Stimulated activated naive CD8-positive, alpha-beta T cell treated with anti-CD3 and anti-CD28 coated beads, Interleukin-15, amount 100 ng/mL, for 72 hours (primary cell): ENCODE data around the gene VSIR.

Experiments
- ATAC-seq: fragments of 150-1000 bp; cut with Tn5 transposase; 2 replicates; pipeline ENCODE4 v1.10.0; 2021; ENCODE audit warnings: mild to moderate bottlenecking, moderate library complexity
- DNase-seq, 2 donors: peaks; one replicate each; pipeline ENCODE4 v3.0.0; 2021 to 2022
- H3K27ac Mint-ChIP-seq, 2 donors: one replicate each; pipeline ENCODE4 v1.8.0; 2022; ENCODE audit warnings: mild to moderate bottlenecking in 2 of 2, mixed read lengths in 2 of 2, moderate library complexity in 2 of 2
- H3K27me3 Mint-ChIP-seq: one replicate; pipeline ENCODE4 v1.8.0; 2022; ENCODE audit warnings: mixed read lengths
- H3K4me1 Mint-ChIP-seq: one replicate; pipeline ENCODE4 v1.8.0; 2022; ENCODE audit warnings: mild to moderate bottlenecking, mixed read lengths
- H3K4me3 Mint-ChIP-seq, 2 donors: one replicate each; pipeline ENCODE4 v1.8.0; 2022; ENCODE audit warnings: mild to moderate bottlenecking in 2 of 2, mixed read lengths in 2 of 2, moderate library complexity in 1 of 2
- H3K9me3 Mint-ChIP-seq, 2 donors: one replicate each; pipeline ENCODE4 v1.8.0; 2022; ENCODE audit warnings: mixed read lengths in 2 of 2

VSIR gene

GRCh38 chr10:71750986-71751385 lies 22.3 kb downstream of the VSIR start:
- Mint-ChIP-seq H3K27ac (peak overlapping the region; percentile 84 to 93), H3K4me3 (peak overlapping the region; percentile 54 to 67), H3K27me3 (no peaks in the 10 kb centered on the region), H3K9me3 (no peaks in the 10 kb centered on the region), H3K4me1 (peaks cover 100% of the 10 kb centered on the region)
- DNase-seq, result no peak
- ATAC-seq, result no peak

GRCh38 chr10:71750124-71750841 lies 23.0 kb downstream of the VSIR start:
- H3K27ac Mint-ChIP-seq, result peak overlapping the region; percentile 84 to 98
- no peaks in the 10 kb centered on the region for H3K27me3 Mint-ChIP-seq

DNA sequence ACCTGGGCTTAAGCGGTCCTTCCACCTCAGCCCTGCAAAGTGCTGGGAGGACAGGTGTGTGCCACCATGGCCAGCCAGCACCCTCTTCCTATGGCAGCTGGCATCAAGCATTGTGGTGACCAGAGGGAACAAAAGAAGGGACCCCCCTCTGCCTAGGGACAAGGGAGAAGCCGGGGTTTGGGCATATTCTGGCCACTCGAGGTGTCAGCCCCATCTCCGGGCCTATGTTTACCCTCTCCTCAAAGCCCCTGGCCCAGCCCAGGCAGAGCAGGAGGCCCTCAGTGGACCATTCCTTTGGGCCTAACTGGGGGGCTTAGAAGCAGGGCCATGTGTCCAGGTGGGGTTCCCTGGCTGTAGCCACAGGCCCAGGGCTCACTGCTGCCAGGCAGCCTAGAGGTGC lies 23.9 kb downstream of the VSIR start:
- Mint-ChIP-seq H3K27ac (peak overlapping the region; percentile 97 to 98), H3K4me3 (peak overlapping the region; percentile 79 to 87)
- no peak for DNase-seq

More at GRCh38 chr10:71750124-71750841, 23.0 kb downstream of the VSIR start:
- DNase-seq (no peak), ATAC-seq (no peak)
- no peaks in the 10 kb centered on the region for H3K9me3 Mint-ChIP-seq
- peak overlapping the region; percentile 54 to 67 for H3K4me3 Mint-ChIP-seq
- peaks cover 100% of the 10 kb centered on the region for H3K4me1 Mint-ChIP-seq

DNA sequence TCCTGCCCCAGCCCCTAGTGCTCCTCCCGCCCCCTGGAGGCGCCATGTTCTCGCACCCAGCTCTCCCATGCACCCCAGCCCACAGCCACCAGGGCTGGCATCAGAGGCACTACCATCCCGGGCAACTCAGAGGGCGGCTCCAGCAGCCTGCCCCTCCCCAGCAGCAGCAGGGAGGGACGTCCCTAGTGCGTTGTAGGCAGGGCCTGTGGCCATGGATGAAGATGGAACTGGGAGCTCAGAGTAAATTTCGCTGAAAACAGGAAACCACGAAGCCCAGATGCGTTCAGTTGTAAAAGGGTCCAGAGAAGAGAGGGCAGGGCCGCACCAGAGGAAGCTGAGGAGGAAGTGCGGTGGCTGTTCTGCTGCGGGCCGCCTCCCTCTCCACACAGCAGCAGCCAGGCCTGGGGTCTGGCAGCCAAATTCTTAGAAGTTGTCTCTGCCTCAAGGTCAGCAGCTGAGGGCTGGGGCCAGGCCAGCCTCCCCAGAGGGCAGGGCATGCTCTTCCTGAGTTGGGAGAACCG lies 24.6 kb downstream of the VSIR start:
- Mint-ChIP-seq H3K27ac (peak overlapping the region; percentile 97 to 98), H3K4me1 (peaks cover 100% of the 10 kb centered on the region), H3K27me3 (no peaks in the 10 kb centered on the region), H3K9me3 (no peaks in the 10 kb centered on the region), H3K4me3 (peak overlapping the region; percentile 79 to 87)
- DNase-seq (peak; percentile 70 to 91), ATAC-seq (peak; percentile 91)

More for the DNA sequence above, 23.9 kb downstream of the VSIR start:
- Mint-ChIP-seq H3K27me3 (no peaks in the 10 kb centered on the region), H3K4me1 (peaks cover 100% of the 10 kb centered on the region), H3K9me3 (no peaks in the 10 kb centered on the region)
- no peak for ATAC-seq

DNA sequence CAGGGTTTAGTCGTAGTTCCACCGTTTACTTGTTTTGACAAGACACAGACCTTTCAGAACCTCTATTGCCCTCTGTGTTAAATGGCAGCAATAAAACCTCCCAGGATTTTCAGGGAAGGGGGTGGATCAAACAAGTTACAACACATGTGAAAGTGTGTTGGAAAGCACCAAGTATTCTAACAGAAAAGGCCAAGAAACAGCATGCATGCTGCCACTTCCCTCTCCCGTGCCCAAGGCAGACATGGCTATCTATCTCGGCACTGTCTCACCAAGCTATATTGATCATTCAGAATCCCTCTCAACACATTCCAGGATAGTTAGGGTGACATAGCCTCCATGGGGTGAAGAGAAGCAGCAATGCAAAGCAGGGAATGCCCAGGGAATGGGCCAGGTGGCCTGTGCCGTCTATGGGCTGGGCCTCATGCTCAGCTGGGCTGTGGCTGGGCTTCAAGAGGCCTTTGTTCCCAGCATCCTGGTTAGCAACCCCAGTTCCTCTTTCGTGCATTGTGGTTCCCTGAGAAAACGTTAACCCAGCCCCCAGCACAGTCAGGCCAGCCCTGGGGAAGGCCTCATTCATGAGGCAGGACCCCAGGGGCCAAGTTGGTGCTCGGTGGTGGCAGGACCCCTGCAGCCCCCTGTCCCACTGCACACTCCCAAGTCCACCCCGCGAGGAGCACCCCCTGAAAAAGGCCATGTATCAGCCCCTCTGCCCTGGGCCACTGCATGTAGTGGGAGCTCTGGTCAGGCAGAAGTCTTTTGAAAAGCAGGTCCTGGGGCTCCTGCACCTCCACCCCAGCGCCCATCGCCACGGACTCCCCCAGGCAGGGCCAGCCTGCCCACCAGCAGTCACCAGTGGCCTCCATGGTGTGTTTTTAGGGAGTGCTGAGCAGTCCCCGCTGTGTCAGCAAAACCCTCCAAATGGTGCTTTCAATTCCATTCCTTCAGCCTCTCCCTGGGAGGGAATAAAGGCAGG lies 25.5 kb downstream of the VSIR start:
- Mint-ChIP-seq H3K4me1 (peaks cover 100% of the 10 kb centered on the region), H3K27me3 (no peaks in the 10 kb centered on the region), H3K4me3 (peak overlapping the region; percentile 79 to 87), H3K9me3 (peaks cover 0 to 6% of the 10 kb centered on the region in 2 donors), H3K27ac (peak overlapping the region; percentile 97 to 98)
- no peak for ATAC-seq
- no peak for DNase-seq

DNA sequence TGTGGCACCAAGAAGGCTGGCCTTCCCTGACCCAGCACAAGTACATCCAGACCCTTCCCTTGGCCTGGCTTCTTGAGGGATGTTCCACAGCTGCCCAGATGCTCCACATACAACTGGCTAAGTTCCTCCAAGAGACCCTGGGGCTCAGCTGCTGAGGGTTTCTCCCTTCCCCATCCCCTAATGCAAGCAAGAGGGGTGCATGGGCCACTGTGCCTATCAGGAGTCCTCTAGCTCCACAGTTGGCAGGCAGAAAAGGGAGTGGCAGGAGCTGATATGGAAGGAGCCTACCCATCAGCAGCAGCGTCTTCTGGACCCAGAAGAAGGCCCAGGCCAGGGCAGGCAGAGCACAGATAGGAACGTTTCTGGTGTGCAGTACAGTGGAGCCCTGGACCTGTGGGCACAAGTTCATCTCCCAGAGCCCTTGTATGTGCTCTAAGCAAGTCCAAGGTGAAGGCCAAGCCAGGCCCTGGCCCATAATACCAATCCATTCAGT lies 26.2 kb downstream of the VSIR start:
- no peaks in the 10 kb centered on the region for H3K27me3 Mint-ChIP-seq
- H3K4me1 Mint-ChIP-seq, result peaks cover 100% of the 10 kb centered on the region
- H3K27ac Mint-ChIP-seq, result peak overlapping the region; percentile 97 to 98
- peaks cover 5 to 13% of the 10 kb centered on the region in 2 donors for H3K9me3 Mint-ChIP-seq
- H3K4me3 Mint-ChIP-seq, result peak overlapping the region; percentile 79 to 87
- ATAC-seq, result no peak
- no peak for DNase-seq

GRCh38 chr10:71746344-71747037 lies 26.8 kb downstream of the VSIR start:
- Mint-ChIP-seq H3K9me3 (peaks cover 5 to 19% of the 10 kb centered on the region in 2 donors), H3K27me3 (no peaks in the 10 kb centered on the region), H3K27ac (peak overlapping the region; percentile 97 to 98), H3K4me3 (peak overlapping the region; percentile 79 to 87), H3K4me1 (peaks cover 100% of the 10 kb centered on the region)
- DNase-seq (no peak), ATAC-seq (no peak)

GRCh38 chr10:71745664-71746250 lies 27.6 kb downstream of the VSIR start:
- Mint-ChIP-seq H3K4me1 (peaks cover 100% of the 10 kb centered on the region), H3K4me3 (peak overlapping the region in 1 of 2 donors; percentile 26), H3K27me3 (no peaks in the 10 kb centered on the region), H3K9me3 (peaks cover 5 to 21% of the 10 kb centered on the region in 2 donors), H3K27ac (peak overlapping the region; percentile 89 to 95)
- ATAC-seq, result no peak
- no peak for DNase-seq

GRCh38 chr10:71744897-71745663 lies 28.2 kb downstream of the VSIR start:
- DNase-seq (no peak), ATAC-seq (no peak)
- Mint-ChIP-seq H3K4me3 (no peak overlapping the region), H3K27ac (no peak overlapping the region), H3K4me1 (peaks cover 100% of the 10 kb centered on the region), H3K9me3 (peaks cover 5 to 21% of the 10 kb centered on the region in 2 donors), H3K27me3 (no peaks in the 10 kb centered on the region)

GRCh38 chr10:71743866-71744265 lies 29.5 kb downstream of the VSIR start:
- ATAC-seq, result no peak
- H3K4me1 Mint-ChIP-seq, result peaks cover 100% of the 10 kb centered on the region
- no peak overlapping the region for H3K27ac Mint-ChIP-seq
- H3K4me3 Mint-ChIP-seq, result no peak overlapping the region
- DNase-seq, result no peak
- no peaks in the 10 kb centered on the region for H3K27me3 Mint-ChIP-seq
- peaks cover 5 to 21% of the 10 kb centered on the region in 2 donors for H3K9me3 Mint-ChIP-seq

GRCh38 chr10:71743089-71743838 lies 30.1 kb downstream of the VSIR start:
- H3K9me3 Mint-ChIP-seq, result peaks cover 5 to 21% of the 10 kb centered on the region in 2 donors
- H3K4me1 Mint-ChIP-seq, result peaks cover 100% of the 10 kb centered on the region
- no peaks in the 10 kb centered on the region for H3K27me3 Mint-ChIP-seq
- ATAC-seq (no peak), DNase-seq (no peak)
- no peak overlapping the region for H3K4me3 Mint-ChIP-seq
- H3K27ac Mint-ChIP-seq, result peak overlapping the region in 1 of 2 donors; percentile 26

- H3K9me3 Mint-ChIP-seq, result peaks cover 5 to 21% of the 10 kb centered on the region in 2 donors
- H3K4me1 Mint-ChIP-seq, result peaks cover 100% of the 10 kb centered on the region
- peak; percentile 2 for ATAC-seq
- peak overlapping the region; percentile 89 to 94 for H3K27ac Mint-ChIP-seq
- peak overlapping the region; percentile 44 to 53 for H3K4me3 Mint-ChIP-seq
- DNase-seq, result no peak
- no peaks in the 10 kb centered on the region for H3K27me3 Mint-ChIP-seq
These were observed 30.8 kb downstream of the VSIR start for GRCh38 chr10:71742301-71743088.

DNA sequence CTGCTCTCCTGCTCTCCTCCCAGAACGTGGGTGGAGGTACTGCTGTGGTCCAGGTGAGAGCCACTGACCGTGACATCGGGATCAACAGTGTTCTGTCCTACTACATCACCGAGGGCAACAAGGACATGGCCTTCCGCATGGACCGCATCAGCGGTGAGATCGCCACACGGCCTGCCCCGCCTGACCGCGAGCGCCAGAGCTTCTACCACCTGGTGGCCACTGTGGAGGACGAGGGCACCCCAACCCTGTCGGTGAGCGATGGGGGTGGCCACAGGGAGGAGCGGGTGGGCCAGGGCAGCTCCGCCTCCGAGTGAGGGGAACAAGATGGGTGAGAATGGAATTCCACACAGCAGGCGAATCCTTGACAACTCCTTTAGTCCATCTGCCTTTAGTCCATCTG lies 31.6 kb downstream of the VSIR start:
- H3K27ac Mint-ChIP-seq, result peak overlapping the region; percentile 75 to 94
- H3K27me3 Mint-ChIP-seq, result no peaks in the 10 kb centered on the region
- H3K4me1 Mint-ChIP-seq, result peaks cover 100% of the 10 kb centered on the region
- H3K9me3 Mint-ChIP-seq, result peaks cover 5 to 21% of the 10 kb centered on the region in 2 donors
- H3K4me3 Mint-ChIP-seq, result peak overlapping the region in 1 of 2 donors; percentile 53
- no peak for ATAC-seq
- no peak for DNase-seq
